Body of pancreas (tissue), 4 donors: ENCODE measurements around the gene SORCS2. TPM values are rescaled to one million over a fixed set of nuclear protein-coding genes. Genes with fewer than 3 reads are reported as not detected.

Source experiments
- ATAC-seq: fragments of 150-250 bp; one replicate; pipeline ENCODE4 v1.9.1; 2016
- DNase-seq, 4 donors: peaks; one replicate each; pipeline ENCODE4 v3.0.0-alpha.2; 2019
- H3K27ac ChIP-seq, 4 donors: fragments of 200-600 bp; sonication (generic); 1 replicate in 3 of 4; 2 replicates in 1 of 4; pipeline versions ENCODE4 v1.5.1 to v1.6.1; 2016 to 2019; ENCODE audit warnings: mild to moderate bottlenecking in 1 of 4, mixed read lengths in 1 of 4, moderate library complexity in 1 of 4
- H3K27me3 ChIP-seq, 2 donors: fragments of 200-600 bp; sonication (generic); one replicate each; pipeline ENCODE4 v1.6.0; 2016; ENCODE audit warnings: mild to moderate bottlenecking in 1 of 2
- H3K36me3 ChIP-seq, 2 donors: fragments of 200-600 bp; sonication (generic); replicated peaks in 1 of 2; 2 replicates each; pipeline ENCODE4 v1.5.1; 2016; ENCODE audit warnings: low read depth in 2 of 2; ENCODE audit not compliant: insufficient read depth in 1 of 2
- H3K4me1 ChIP-seq: fragments of 200-600 bp; sonication (generic); one replicate; pipeline ENCODE4 v1.6.0; 2016
- H3K4me3 ChIP-seq, 2 donors: fragments of 200-600 bp; sonication (generic); 1 replicate in 1 of 2; 2 replicates in 1 of 2; pipeline ENCODE4 v1.5.1; 2016 to 2019
- H3K9me3 ChIP-seq, 3 donors: fragments of 200-600 bp; sonication (generic); 1 replicate in 2 of 3; 2 replicates in 1 of 3; pipeline ENCODE4 v1.5.1; 2016
- CTCF ChIP-seq, 7 experiments: fragments of 450-650 bp in 4 of 7; fragments of 200-600 bp in 3 of 7; sonication (generic) in 3 of 7; IDR thresholded peaks; one replicate each; pipeline ENCODE4 v1.5.1; 2016 to 2019; ENCODE audit warnings: antibody characterized with exemption in 7 of 7
- POLR2A ChIP-seq, 3 donors: fragments of 450-650 bp; IDR thresholded peaks; one replicate each; pipeline ENCODE4 v1.6.1; 2016; ENCODE audit warnings: antibody characterized with exemption in 3 of 3, mild to moderate bottlenecking in 2 of 3
- WGBS, 2 donors: methylation state at CpG; one replicate each; pipeline ENCODE4 v1.1.5; 2017; 5-methylcytosine and 5-hydroxymethylcytosine counted together
- intact Hi-C: fragments of 100-400 bp; cut with DNase I; formaldehyde crosslinking; loops from one replicate; pipeline ENCODE4 v1.15.1; 2023
- total RNA-seq, 2 donors: library from RNA; depleted of rRNA; stranded (reverse); fragments of >200 nt; gene quantifications; one replicate each; pipeline ENCODE4 v1.1.0, GENCODE V29; 2016

The SORCS2 gene
- total RNA-seq, 2 donors from 2014 or later = 0.26 to 0.33 TPM

DNA sequence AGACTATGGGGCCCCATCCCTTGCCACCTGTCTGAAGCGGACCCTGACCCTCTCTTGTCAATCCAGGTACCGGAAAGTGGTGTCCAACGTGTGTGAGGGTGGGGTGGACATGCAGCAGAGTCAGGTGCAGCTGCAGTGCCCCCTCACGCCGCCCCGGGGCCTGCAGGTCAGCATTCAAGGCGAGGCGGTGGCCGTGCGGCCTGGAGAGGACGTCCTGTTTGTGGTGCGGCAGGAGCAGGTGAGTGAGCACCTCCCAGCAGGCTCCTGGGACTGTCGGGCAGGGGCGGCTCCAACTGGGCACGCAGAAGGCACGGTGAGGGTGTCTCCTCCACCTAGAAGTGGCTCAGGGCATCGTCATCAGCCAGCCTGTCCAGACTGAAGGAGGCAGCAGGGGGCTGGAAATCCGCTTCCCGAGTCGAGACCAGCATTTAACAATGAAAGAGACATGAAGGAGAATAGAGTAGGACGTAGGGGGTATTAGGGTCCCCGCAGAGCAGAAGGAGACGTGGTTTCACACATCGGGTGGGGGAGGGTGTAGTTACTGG lies 525.7 kb downstream of the SORCS2 start:
- WGBS, 2 donors = 50 to 54% methylated on average over 16 to 24 of the region's 24 CpGs
- TF ChIP-seq CTCF (IDR thresholded peaks at IDR 0.05) (no peak), POLR2A (IDR thresholded peaks at IDR 0.05) (no peak)

DNA sequence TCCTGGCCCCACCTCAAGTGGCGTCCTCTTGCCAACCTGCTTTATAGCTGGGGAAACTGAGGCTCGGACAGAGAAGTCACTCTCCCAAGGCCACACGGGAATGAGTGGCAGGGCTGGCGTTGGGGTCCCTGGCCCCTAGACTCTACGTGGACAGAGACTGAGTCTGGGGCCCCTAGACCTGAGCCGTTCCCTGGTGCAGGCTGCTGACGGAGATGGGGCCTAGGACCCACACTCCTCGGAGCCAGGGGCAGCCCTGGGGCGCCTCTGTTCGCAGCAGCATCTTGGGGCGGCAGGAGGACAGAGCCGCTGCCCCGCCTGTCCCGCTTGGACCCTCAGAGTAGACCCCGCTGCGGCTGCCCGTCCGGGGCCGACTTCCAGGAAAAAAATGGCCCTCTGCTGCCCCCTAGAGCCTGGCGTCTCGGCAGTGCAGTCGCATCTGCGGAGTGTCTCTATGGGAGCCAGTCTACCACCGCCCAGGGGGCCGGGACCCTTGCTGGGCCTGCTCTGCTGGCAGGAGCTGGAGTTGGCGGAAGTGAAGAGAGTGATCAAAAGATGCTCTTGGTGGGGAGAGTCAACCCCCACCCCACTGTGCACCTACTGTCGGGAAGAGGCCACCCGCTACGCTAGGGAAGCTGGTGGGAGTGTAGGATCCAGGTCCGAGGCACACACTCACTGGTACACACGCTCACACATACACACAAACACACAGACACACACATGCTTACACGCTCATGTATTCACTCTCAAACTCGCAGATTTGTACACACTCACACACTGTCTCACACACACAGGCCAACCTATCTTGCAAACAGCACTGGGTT lies 527.2 kb downstream of the SORCS2 start:
- intact Hi-C loops = loop anchor here (5.0 kb wide), 1 partner anchor 527 kb away; the partner anchor contains the start of gene SORCS2
- WGBS, 2 donors = 17 to 26% methylated on average over 15 to 32 of the region's 33 CpGs
- Histone ChIP-seq H3K27me3 (peaks cover 0 to 6% of the 10 kb centered on the region in 2 donors), H3K27ac (no peak overlapping the region), H3K36me3 (no peaks in the 10 kb centered on the region), H3K4me1 (peaks cover 5% of the 10 kb centered on the region), H3K4me3 (no peak overlapping the region), H3K9me3 (no peaks in the 10 kb centered on the region)
- ATAC-seq (peak; percentile 58), DNase-seq (peak; percentile 36 to 66 (median 52))
- TF ChIP-seq POLR2A (IDR thresholded peaks at IDR 0.05) (no peak), CTCF (IDR thresholded peaks at IDR 0.05) (peak; percentile 55 to 81 (median 65))

More for the DNA sequence above, 525.7 kb downstream of the SORCS2 start:
- H3K27ac ChIP-seq = no peak overlapping the region
- ATAC-seq (no peak), DNase-seq (no peak)
- H3K4me1 ChIP-seq = peaks cover 5% of the 10 kb centered on the region
- H3K4me3 ChIP-seq = no peak overlapping the region
- H3K36me3 ChIP-seq = no peaks in the 10 kb centered on the region
- intact Hi-C loops = loop anchor here (5.0 kb wide), 1 partner anchor 526 kb away; the partner anchor contains the start of gene SORCS2
- H3K27me3 ChIP-seq = peaks cover 0 to 6% of the 10 kb centered on the region in 2 donors
- no peaks in the 10 kb centered on the region for H3K9me3 ChIP-seq

- no peak for DNase-seq
- Histone ChIP-seq H3K27me3 (peaks cover 0 to 6% of the 10 kb centered on the region in 2 donors), H3K4me1 (peaks cover 5% of the 10 kb centered on the region), H3K4me3 (no peak overlapping the region), H3K9me3 (no peaks in the 10 kb centered on the region), H3K36me3 (no peaks in the 10 kb centered on the region), H3K27ac (no peak overlapping the region)
- TF ChIP-seq POLR2A (IDR thresholded peaks at IDR 0.05) = no peak
- TF ChIP-seq CTCF (IDR thresholded peaks at IDR 0.05) = no peak
- intact Hi-C loops = no loop called here
- ATAC-seq = no peak
- WGBS, 2 donors = 45 to 56% methylated on average over 11 to 13 of the region's 13 CpGs
These were observed 529.7 kb downstream of the SORCS2 start for GRCh38 chr4:7721984-7722551.

DNA sequence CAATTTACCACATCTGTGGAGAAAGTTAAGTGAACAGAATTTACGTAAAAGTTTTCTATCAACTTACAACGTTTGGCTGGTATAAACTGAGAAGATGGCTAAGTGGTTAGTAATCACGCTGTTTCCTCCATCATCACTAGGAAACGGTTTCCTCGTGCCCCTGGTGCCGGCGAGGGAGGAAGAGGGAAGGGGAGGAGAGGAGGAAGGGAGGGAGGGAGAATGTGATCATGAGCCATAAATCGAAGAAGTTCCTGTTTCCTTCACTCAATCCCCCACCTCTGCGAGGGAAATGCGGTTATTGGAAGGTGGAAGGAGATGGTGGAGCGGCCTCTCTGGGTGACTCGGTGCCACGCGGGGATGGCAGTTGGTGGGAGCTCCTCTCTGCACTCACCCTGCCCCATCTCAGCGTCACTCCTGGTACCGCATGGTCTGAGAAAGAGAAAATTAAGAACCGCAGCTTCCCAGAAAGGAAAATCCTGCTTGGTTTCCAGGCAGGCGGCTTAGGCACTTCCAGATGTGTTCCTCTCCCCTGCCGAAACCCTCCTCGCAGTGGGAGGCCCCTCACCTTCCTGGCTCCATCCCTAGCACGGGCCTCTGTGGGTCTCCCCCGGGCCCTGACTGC lies 530.5 kb downstream of the SORCS2 start:
- intact Hi-C loops = no loop called here
- Histone ChIP-seq H3K36me3 (no peaks in the 10 kb centered on the region), H3K4me3 (no peak overlapping the region), H3K4me1 (peaks cover 5% of the 10 kb centered on the region), H3K27me3 (peaks cover 0 to 6% of the 10 kb centered on the region in 2 donors), H3K9me3 (no peaks in the 10 kb centered on the region), H3K27ac (no peak overlapping the region)
- ATAC-seq (no peak), DNase-seq (no peak)
- TF ChIP-seq POLR2A (IDR thresholded peaks at IDR 0.05) (no peak), CTCF (IDR thresholded peaks at IDR 0.05) (no peak)
- 46 to 47% methylated on average over 19 to 22 of the region's 22 CpGs for WGBS, 2 donors
